ENCODE results near the gene NEK2. TPM values are rescaled to one million over a fixed set of nuclear protein-coding genes. Genes with fewer than 3 reads are reported as not detected.

Gene NEK2
- 3.8 TPM for total RNA-seq

DNA sequence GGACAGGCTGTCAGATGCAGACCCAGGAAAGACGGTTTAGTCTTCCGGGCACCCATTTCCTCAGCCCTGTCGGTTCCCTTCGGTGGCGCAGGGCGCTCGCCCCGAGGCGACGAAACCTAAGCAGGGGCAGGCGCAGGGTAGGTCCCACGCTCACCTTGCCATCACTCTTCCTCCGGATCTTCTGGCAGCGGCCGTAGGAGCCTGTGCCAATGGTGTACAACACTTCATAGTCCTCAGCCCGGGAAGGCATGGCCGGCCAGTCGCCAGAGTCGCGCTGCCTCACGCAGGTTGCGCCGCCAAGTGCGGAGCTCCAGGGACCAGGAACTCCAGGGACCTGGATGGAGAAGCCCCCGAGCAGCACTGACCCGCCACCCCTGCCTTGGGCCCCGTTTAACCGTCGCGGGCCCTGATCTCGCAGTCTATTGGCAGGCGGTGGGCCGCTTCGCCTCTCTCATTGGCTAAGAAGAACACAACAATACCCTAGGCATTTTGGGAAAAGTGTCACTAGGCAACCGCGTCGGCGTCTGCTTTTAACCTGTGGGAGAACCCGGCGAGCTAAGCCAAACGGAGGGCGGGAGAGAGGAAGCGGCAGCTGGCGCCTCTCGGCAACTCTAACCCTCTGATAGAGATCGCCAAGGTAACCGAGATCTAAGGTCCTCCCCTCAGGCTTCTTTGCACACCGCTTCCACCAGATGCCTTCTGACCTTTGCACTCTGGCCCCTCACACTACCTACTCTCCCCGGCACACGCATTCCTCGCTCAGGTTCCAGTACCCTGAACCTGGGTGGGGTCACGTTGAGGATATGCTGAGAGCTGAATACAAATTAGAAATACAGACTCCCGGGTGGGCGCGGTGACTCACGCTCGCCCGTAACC, at the start of gene NEK2:
NEK2 (minus strand) TSS at position 392 of the 876 bp plus-strand sequence; CDS start at position 250, 142 bp downstream.

Other genes with a start within 250 kb of the NEK2 start
- gene RD3, start 183.5 kb downstream of the NEK2 start, total RNA-seq: not detected
- 17.5 TPM for gene SLC30A1, start 96.5 kb downstream of the NEK2 start, total RNA-seq
- 102 TPM for gene LPGAT1, start 155.1 kb upstream of the NEK2 start, total RNA-seq